Activated CD4-positive, alpha-beta T cell treated with anti-CD3 and anti-CD28 coated beads, Interleukin-2, amount 10 ng/mL, durations not matched to agents 24 days and 14 days (primary cell): ENCODE measurements around the gene SLCO3A1. TPM values are rescaled to one million over a fixed set of nuclear protein-coding genes. Genes with fewer than 3 reads are reported as not detected.
A peak's percentile ranks its signal among the peaks of the same experiment; 100 is the strongest.

Source experiments
- DNase-seq: peaks from one replicate; pipeline ENCODE4 v3.0.0; 2022
- H3K27ac Mint-ChIP-seq: one replicate; pipeline ENCODE4 v1.8.0; 2022; ENCODE audit warnings: mild to moderate bottlenecking, mixed read lengths
- H3K27me3 Mint-ChIP-seq: one replicate; pipeline ENCODE4 v1.8.0; 2022; ENCODE audit warnings: mixed read lengths
- H3K36me3 Mint-ChIP-seq: one replicate; pipeline ENCODE4 v1.8.0; 2022; ENCODE audit warnings: low read depth, mild to moderate bottlenecking, mixed read lengths
- H3K4me1 Mint-ChIP-seq: one replicate; pipeline ENCODE4 v1.8.0; 2021; ENCODE audit warnings: mixed read lengths
- H3K4me3 Mint-ChIP-seq: one replicate; pipeline ENCODE4 v1.8.0; 2022; ENCODE audit warnings: mild to moderate bottlenecking, moderate library complexity, mixed read lengths
- H3K9me3 Mint-ChIP-seq: one replicate; pipeline ENCODE4 v1.8.0; 2021; ENCODE audit warnings: mixed read lengths
- intact Hi-C: fragments of 100-400 bp; cut with micrococcal nuclease; formaldehyde crosslinking; loops from one replicate; pipeline ENCODE4 v1.15.1; 2023
- total RNA-seq: library from RNA; stranded (reverse); gene quantifications from 2 replicates; pipeline ENCODE4 v1.2.3, GENCODE V29; 2022

SLCO3A1 gene
- 13.4 and 16.3 TPM in 2 replicates for total RNA-seq

DNA sequence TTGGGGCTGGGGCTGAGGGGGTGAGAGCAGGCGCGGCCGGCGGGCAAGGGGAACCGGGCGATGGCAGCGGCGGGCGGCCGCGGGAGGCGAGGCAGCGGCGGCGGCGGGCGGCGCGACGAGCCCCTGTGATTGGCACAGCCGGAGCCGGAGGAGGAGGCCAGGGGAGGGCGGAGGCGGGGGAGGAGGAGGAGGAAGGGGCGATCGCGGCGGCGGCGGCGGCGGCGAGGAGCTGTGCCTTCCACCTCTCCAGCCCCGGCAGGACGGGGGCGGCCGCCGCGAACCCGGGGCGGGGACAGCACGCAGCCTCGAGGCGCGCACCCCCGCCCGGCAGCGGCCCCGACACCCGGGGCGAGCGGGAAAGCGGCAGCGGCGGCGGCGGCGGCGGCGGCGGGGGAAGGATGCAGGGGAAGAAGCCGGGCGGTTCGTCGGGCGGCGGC lies at the start of gene SLCO3A1:
Gene SLCO3A1 (plus strand): TSS at position 198 of the 437 bp plus-strand sequence.
- peaks cover 3% of the 10 kb centered on the region for H3K36me3 Mint-ChIP-seq
- peak within 1 kb of the TSS; percentile 85 for H3K27ac Mint-ChIP-seq
- intact Hi-C loops, result loop anchor here (2.0 kb wide), 2 partner anchors 229 to 551 kb away; no protein-coding TSS in a partner anchor
- peak; percentile 92 for DNase-seq
- H3K4me1 Mint-ChIP-seq, result peaks cover 59% of the 10 kb centered on the region
- H3K27me3 Mint-ChIP-seq, result peaks cover 9% of the 10 kb centered on the region
- peak within 1 kb of the TSS; percentile 87 for H3K4me3 Mint-ChIP-seq
- H3K9me3 Mint-ChIP-seq, result peaks cover 3% of the 10 kb centered on the region

DNA sequence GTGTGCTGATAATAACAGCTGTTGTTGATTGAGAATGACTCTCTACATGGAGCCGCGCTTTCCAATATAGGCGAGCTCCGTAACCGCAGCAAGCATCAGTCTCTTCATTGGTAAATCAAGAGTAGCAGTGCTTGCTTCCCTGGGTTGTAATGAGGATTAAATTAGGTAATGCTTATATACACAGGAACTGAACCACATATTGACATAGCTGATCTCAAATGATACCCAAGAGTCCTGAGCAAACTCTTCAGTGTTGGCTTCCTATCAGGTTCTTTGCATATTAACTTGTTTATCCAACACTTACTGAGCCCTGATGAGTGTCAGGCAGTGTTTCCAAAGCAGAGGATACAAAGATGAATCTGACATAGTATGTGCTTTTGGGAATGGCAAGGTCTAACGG lies 46.4 kb upstream of the SLCO3A1 start:
- Mint-ChIP-seq H3K4me3 (no peak overlapping the region), H3K9me3 (no peaks in the 10 kb centered on the region), H3K27ac (no peak overlapping the region), H3K36me3 (no peaks in the 10 kb centered on the region), H3K27me3 (peaks cover 10% of the 10 kb centered on the region), H3K4me1 (no peaks in the 10 kb centered on the region)
- intact Hi-C loops, result no loop called here
- no peak for DNase-seq

DNA sequence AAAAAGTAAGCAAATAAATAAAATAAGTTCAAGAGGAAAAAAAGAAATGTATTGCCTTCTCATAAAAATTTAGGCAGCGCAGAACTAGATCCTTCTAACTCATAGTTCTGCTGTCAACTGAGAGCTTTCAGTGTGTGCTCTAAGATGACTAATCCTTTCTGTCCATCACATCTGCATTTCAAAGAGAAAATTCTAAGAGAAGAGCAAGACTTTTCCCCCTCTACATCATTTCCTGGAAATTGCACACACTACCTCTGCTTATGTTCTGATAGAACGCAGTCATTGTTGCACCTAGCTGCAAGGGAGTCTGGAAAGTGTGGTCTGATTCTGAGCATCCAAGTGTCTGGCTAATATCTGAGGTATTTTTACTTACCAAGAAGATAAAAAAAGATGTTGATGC lies 39.6 kb upstream of the SLCO3A1 start:
- H3K27ac Mint-ChIP-seq, result no peak overlapping the region
- H3K4me3 Mint-ChIP-seq, result no peak overlapping the region
- intact Hi-C loops, result no loop called here
- DNase-seq, result no peak
- H3K27me3 Mint-ChIP-seq, result no peaks in the 10 kb centered on the region
- H3K4me1 Mint-ChIP-seq, result no peaks in the 10 kb centered on the region
- H3K9me3 Mint-ChIP-seq, result peaks cover 16% of the 10 kb centered on the region
- no peaks in the 10 kb centered on the region for H3K36me3 Mint-ChIP-seq

DNA sequence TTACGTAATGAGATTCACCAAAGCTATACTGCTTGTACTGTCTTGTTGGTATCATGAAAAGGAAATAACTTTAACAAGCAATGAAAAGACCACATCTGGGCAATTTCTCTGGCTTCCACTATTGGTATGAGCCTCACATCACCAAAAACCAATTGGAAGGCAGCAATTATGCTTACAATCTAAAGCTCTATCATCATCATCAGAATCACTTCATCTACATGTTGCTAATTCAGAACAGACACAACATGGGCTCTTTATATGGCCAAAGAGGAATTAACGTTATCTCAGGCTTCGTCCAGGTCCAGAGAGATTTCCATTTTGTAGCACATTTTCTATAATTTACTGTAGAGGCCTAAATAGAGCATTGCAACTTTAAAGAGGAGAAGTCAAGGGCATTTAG lies 36.6 kb upstream of the SLCO3A1 start:
- DNase-seq, result no peak
- Mint-ChIP-seq H3K27me3 (peaks cover 5% of the 10 kb centered on the region), H3K4me3 (no peak overlapping the region), H3K27ac (no peak overlapping the region), H3K9me3 (peaks cover 20% of the 10 kb centered on the region), H3K36me3 (no peaks in the 10 kb centered on the region), H3K4me1 (no peaks in the 10 kb centered on the region)
- intact Hi-C loops, result no loop called here

DNA sequence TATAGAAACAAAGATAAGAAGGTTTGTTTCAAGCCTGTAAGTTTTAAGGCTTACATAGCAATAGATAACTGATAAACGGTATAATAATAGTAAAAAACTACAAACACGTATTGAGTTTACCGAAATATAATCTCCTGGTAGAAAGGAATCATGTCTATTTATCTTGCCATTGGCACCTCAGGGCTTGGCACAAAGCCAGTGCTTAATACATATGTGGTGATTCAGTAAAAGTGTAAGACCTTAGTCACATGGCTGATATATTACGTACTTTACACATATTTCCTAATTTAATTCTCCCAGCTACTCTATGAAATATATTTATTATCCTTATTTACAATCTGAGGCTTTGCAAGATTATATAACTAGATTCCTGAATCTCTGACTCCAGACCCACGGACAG lies 32.0 kb upstream of the SLCO3A1 start:
- H3K36me3 Mint-ChIP-seq, result no peaks in the 10 kb centered on the region
- DNase-seq, result no peak
- H3K4me1 Mint-ChIP-seq, result no peaks in the 10 kb centered on the region
- no peak overlapping the region for H3K27ac Mint-ChIP-seq
- H3K9me3 Mint-ChIP-seq, result peaks cover 9% of the 10 kb centered on the region
- peaks cover 11% of the 10 kb centered on the region for H3K27me3 Mint-ChIP-seq
- H3K4me3 Mint-ChIP-seq, result no peak overlapping the region
- intact Hi-C loops, result no loop called here

DNA sequence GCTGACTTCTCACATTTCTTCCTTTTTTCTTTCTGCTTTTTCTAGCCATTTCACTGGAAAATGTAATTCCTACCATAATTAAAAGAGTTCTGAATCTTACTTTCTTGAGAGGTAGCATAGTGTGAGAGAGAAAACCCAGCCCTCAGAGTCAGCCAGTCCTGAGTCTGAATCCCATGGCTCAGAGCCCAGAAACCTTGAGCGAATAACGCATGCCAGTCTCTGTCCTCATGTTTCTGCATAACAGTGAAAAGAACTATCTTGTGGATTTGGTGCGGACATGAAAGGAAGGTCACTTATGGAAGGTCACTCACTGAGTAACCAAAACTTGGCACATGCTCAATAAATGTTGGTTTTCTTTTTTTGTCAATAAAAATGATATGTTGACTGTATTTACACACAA lies 29.3 kb upstream of the SLCO3A1 start:
- H3K4me3 Mint-ChIP-seq, result no peak overlapping the region
- no peak overlapping the region for H3K27ac Mint-ChIP-seq
- intact Hi-C loops, result no loop called here
- no peaks in the 10 kb centered on the region for H3K4me1 Mint-ChIP-seq
- H3K27me3 Mint-ChIP-seq, result peaks cover 11% of the 10 kb centered on the region
- DNase-seq, result no peak
- H3K9me3 Mint-ChIP-seq, result peaks cover 4% of the 10 kb centered on the region
- H3K36me3 Mint-ChIP-seq, result no peaks in the 10 kb centered on the region

DNA sequence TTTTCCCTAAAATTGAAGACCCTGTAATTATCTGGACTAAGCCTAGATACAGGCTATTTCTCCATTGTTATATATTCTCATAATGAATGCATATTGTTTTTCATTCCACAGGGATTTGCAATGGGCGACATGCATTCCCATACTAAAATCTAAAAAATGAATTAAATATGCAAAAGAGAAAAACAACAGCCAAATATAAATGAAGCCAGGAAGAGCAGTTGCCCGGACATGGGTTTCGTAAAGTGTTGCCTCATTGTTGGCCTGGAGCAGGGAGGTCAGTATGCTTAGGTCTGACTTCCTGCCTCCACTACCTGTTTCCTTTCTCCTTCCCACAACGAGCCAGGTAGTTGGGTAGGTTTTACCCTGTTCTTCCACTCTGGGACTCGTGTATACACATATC lies 27.1 kb upstream of the SLCO3A1 start:
- Mint-ChIP-seq H3K9me3 (no peaks in the 10 kb centered on the region), H3K27me3 (peaks cover 6% of the 10 kb centered on the region), H3K4me1 (no peaks in the 10 kb centered on the region), H3K36me3 (no peaks in the 10 kb centered on the region), H3K4me3 (no peak overlapping the region), H3K27ac (no peak overlapping the region)
- DNase-seq, result no peak
- intact Hi-C loops, result no loop called here

DNA sequence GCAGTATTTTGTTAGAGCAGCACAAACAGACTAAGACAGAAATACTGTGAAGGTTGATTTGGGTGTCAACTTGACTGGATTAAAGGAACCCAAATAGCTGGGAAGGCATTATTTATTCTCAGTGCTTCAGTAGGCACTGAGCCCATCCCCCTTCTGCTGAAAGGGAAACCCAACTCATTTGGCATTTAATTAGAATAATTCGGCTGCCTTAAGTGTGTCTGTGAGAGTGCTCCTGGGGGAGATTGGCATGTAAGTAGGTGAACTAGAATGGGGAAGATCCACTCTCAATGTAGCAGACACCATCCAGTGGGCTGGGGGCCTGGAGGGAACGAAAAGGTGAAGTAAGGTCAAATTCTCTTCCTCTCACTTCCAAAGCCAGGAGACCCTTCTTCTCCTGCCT lies 20.5 kb upstream of the SLCO3A1 start:
- H3K4me3 Mint-ChIP-seq, result no peak overlapping the region
- H3K9me3 Mint-ChIP-seq, result no peaks in the 10 kb centered on the region
- no peak for DNase-seq
- no peaks in the 10 kb centered on the region for H3K4me1 Mint-ChIP-seq
- intact Hi-C loops, result no loop called here
- peaks cover 23% of the 10 kb centered on the region for H3K27me3 Mint-ChIP-seq
- H3K36me3 Mint-ChIP-seq, result no peaks in the 10 kb centered on the region
- no peak overlapping the region for H3K27ac Mint-ChIP-seq

DNA sequence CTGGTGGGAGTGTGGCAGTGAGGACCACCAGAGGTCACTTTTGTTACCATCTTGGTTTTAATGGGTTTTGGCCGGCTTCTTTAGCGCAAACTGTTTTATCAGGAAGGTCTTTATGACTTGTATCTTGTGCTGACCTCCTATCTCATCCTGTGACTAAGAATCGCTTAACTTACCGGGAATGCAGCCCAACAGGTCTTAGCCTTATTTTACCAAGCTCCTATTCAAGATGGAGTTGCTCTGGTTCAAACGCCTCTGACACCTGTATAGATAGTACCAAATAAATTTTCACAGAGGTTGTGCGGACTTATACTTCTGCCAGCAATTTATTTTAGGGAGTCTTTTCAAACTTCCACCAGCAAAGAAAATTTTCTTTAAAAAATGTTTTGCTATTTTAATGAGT lies 13.6 kb upstream of the SLCO3A1 start:
- H3K9me3 Mint-ChIP-seq, result no peaks in the 10 kb centered on the region
- H3K27me3 Mint-ChIP-seq, result peaks cover 50% of the 10 kb centered on the region
- no peaks in the 10 kb centered on the region for H3K4me1 Mint-ChIP-seq
- H3K27ac Mint-ChIP-seq, result no peak overlapping the region
- no peak overlapping the region for H3K4me3 Mint-ChIP-seq
- intact Hi-C loops, result no loop called here
- DNase-seq, result no peak
- H3K36me3 Mint-ChIP-seq, result no peaks in the 10 kb centered on the region

DNA sequence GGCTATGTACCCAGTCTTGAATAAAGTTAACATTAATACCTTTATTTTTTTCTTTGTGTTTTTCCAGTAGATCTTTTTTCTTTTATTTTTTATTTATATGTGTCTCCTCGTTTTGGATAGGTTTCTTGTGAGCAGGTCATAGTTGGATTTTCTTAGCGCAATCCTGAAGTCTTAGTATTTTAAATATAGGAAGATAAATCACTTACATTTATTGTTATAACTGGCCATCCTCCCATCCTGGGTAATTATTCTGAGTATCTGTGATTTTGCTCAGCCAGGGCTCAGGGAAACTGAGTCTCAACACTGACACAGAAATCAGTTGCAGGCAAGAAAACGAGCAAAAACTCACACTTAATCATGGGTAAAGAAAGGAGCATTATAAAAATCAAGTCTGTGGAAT lies 11.6 kb upstream of the SLCO3A1 start:
- intact Hi-C loops, result no loop called here
- Mint-ChIP-seq H3K27me3 (peaks cover 52% of the 10 kb centered on the region), H3K27ac (no peak overlapping the region), H3K4me1 (no peaks in the 10 kb centered on the region), H3K9me3 (no peaks in the 10 kb centered on the region), H3K4me3 (no peak overlapping the region), H3K36me3 (no peaks in the 10 kb centered on the region)
- no peak for DNase-seq

DNA sequence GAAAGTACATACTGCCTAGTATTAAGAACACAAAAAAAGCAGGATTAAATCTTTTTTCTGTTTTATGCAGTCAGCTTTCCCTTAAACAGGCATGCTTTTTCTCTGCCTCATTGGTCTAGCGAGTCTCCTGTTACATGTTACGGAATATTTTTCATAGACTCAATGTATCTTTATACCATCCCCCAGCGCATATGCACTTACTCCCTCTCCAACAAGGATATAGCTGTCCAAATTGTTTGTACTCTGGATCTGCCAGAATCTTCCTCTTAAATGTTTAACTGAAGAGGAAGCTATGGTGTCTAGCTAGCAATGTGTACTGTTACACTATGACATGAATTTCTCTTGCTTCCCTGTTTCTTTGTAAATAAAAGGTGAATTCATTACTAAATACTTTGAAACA lies 9.2 kb upstream of the SLCO3A1 start:
- Mint-ChIP-seq H3K4me1 (peaks cover under 1% of the 10 kb centered on the region), H3K36me3 (no peaks in the 10 kb centered on the region), H3K27ac (no peak overlapping the region), H3K27me3 (peaks cover 49% of the 10 kb centered on the region), H3K9me3 (no peaks in the 10 kb centered on the region), H3K4me3 (no peak overlapping the region)
- intact Hi-C loops, result no loop called here
- no peak for DNase-seq

DNA sequence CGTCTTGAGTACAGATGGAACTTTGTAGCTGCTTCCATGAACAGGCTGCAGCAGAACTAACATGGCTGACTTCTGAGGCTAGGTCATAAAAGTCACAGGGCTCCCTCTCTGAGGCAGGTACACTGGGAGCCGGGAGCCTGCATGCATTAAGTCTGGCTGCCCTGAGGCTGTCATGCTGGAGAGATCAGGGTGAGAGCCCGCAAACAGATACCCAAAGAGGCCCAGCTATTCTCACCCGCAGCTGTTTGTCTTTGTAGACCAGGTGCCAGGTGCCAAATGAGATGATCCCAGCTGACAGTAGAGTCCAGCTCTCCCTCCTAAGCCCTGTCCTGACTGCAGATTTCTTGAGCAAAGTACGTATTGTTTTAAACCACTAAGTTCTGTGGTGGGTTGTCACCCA lies 8.6 kb upstream of the SLCO3A1 start:
- Mint-ChIP-seq H3K27ac (no peak overlapping the region), H3K9me3 (peaks cover 2% of the 10 kb centered on the region), H3K36me3 (no peaks in the 10 kb centered on the region), H3K4me3 (no peak overlapping the region), H3K4me1 (peaks cover 6% of the 10 kb centered on the region), H3K27me3 (peaks cover 54% of the 10 kb centered on the region)
- no peak for DNase-seq
- intact Hi-C loops, result no loop called here

DNA sequence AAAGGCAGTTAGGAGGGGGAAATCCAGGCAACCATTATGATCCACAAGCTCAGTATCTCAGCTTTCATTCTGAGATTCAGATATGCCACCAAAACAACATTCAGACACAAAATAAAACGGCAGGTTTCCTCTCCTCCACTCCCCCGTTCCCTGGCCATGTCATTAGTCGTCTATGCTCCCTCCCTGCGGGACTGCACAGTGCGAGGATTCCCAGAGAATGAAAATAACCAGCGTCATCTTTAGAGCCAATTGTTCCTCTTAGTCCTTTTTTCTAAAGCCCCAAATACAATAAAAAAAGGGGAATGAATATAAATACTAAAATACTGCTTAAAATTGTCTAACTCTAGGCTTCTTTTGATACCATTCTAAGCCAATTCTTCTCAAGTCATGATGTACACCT lies 7.8 kb upstream of the SLCO3A1 start:
- no peak overlapping the region for H3K4me3 Mint-ChIP-seq
- peaks cover 49% of the 10 kb centered on the region for H3K27me3 Mint-ChIP-seq
- intact Hi-C loops, result no loop called here
- H3K36me3 Mint-ChIP-seq, result no peaks in the 10 kb centered on the region
- H3K4me1 Mint-ChIP-seq, result peaks cover 7% of the 10 kb centered on the region
- no peak for DNase-seq
- H3K27ac Mint-ChIP-seq, result no peak overlapping the region
- peaks cover 3% of the 10 kb centered on the region for H3K9me3 Mint-ChIP-seq

DNA sequence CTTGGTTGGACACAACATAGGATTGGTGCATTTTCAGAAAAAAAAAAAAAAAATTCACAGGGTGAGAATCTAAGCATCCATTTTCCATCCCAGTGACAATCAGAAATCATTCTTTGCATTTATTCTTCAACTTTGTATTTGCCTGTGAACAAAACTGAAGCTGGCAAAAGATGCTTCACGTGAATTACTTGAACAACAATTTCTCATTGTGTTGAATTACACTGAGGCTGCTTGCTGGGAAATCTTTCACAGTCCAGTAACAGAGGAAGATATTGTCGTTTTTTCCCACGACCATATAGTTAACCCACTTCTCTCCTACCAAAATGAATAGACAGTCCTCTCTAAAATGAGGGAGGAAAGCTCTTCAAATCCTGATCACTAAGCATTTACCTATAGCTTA lies 4.3 kb upstream of the SLCO3A1 start:
- peaks cover 33% of the 10 kb centered on the region for H3K27me3 Mint-ChIP-seq
- no peaks in the 10 kb centered on the region for H3K36me3 Mint-ChIP-seq
- H3K4me3 Mint-ChIP-seq, result no peak overlapping the region
- H3K4me1 Mint-ChIP-seq, result peaks cover 19% of the 10 kb centered on the region
- H3K9me3 Mint-ChIP-seq, result peaks cover 3% of the 10 kb centered on the region
- intact Hi-C loops, result no loop called here
- DNase-seq, result no peak
- H3K27ac Mint-ChIP-seq, result no peak overlapping the region

DNA sequence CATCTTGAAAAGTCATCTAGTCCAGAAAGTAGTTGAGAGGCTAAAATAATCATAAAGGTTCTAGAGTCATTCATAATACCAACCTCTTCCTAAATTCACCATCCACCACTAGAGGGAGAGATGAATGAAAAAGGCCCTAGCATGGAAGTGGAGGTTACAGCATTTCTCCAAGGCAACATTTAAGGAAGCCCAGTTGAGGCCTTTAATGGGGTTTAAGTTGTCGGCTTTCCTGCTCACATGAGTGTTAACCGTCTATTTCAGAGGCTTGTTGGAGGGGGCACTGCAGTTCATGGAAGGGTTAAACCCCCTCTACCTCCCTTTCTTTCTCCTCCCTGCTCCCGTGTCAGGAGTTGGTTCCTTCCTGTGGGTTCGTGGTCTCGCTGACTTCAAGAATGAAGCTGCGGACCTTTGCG lies 3.8 kb upstream of the SLCO3A1 start:
- Mint-ChIP-seq H3K4me1 (peaks cover 23% of the 10 kb centered on the region), H3K36me3 (no peaks in the 10 kb centered on the region), H3K27me3 (peaks cover 27% of the 10 kb centered on the region), H3K9me3 (peaks cover 3% of the 10 kb centered on the region), H3K4me3 (peak overlapping the region; percentile 59), H3K27ac (peak overlapping the region; percentile 9)
- intact Hi-C loops, result no loop called here
- peak; percentile 71 for DNase-seq
